Kidney (tissue), 14 donors: ENCODE measurements around the gene USP5. TPM values are rescaled to one million over a fixed set of nuclear protein-coding genes. Genes with fewer than 3 reads are reported as not detected.
"Not testable (repeated sequence)": the region's sequence is repeated elsewhere in the genome, so short reads cannot be mapped to it uniquely, and the experiment has no call there.

Source experiments
- DNase-seq, 5 donors: peaks; one replicate each; pipeline ENCODE4 v3.0.0-alpha.2; 2013 to 2020
- FAIRE-seq: peaks from 2 replicates; lab custom pipeline; 2012; peaks lifted over from hg19 to GRCh38; lab: Jason Lieb, UNC
- H3K27ac ChIP-seq, 2 donors: one replicate each; pipeline ENCODE4 v1.7.0; 2013; ENCODE audit warnings: low read depth in 2 of 2, low read length in 2 of 2, inconsistent platforms in 1 of 2
- H3K27me3 ChIP-seq: one replicate; pipeline ENCODE4 v1.7.1; 2013; ENCODE audit warnings: low read length, inconsistent platforms; ENCODE audit not compliant: control insufficient read depth, insufficient read depth
- H3K36me3 ChIP-seq, 3 donors: one replicate each; pipeline versions ENCODE4 v1.7.0 to v1.7.1; 2013; ENCODE audit warnings: low read length in 3 of 3, control low read depth in 1 of 3, inconsistent platforms in 1 of 3; ENCODE audit not compliant: insufficient read depth in 3 of 3, control insufficient read depth in 2 of 3
- H3K4me1 ChIP-seq, 3 donors: one replicate each; pipeline versions ENCODE4 v1.7.0 to v1.7.1; 2013; ENCODE audit warnings: low read length in 3 of 3, inconsistent platforms in 1 of 3, low read depth in 1 of 3; ENCODE audit not compliant: control insufficient read depth in 2 of 3, insufficient read depth in 2 of 3
- H3K4me3 ChIP-seq, 3 donors: one replicate each; pipeline versions ENCODE4 v1.7.0 to v1.8.1; 2013; ENCODE audit warnings: low read length in 3 of 3, control low read depth in 1 of 3, inconsistent platforms in 1 of 3
- H3K9ac ChIP-seq, 3 donors: one replicate each; pipeline versions ENCODE4 v1.7.0 to v1.7.1; 2013; ENCODE audit warnings: low read length in 3 of 3, control low read depth in 1 of 3, inconsistent platforms in 1 of 3
- H3K9me3 ChIP-seq, 3 donors: one replicate each; pipeline versions ENCODE4 v1.7.0 to v1.7.1; 2013; ENCODE audit warnings: low read length in 3 of 3, control low read depth in 1 of 3, inconsistent platforms in 1 of 3; ENCODE audit not compliant: control insufficient read depth in 2 of 3, insufficient read depth in 1 of 3
- intact Hi-C: fragments of 100-400 bp; cut with DNase I; formaldehyde crosslinking; loops from one replicate; pipeline ENCODE4 v1.11.1; 2022
- polyA plus RNA-seq: library from polyadenylated mRNA; stranded (reverse); fragments of 350-450 nt; fragmentation: Illumina TruSeq; extraction: RNeasy Lipid Tissue Mini Kit (QIAGEN cat#74804); gene quantifications from one replicate; pipeline ENCODE4 v1.2.3, GENCODE V29; 2014; ENCODE audit warnings: low read depth, low replicate concordance; ENCODE audit not compliant: insufficient read depth
- total RNA-seq: library from RNA; stranded (reverse); fragmentation: NEBNext Ultra II Directional; extraction: Animal tissue kit (Norgen Biotek cat#: 25700); gene quantifications from one replicate; pipeline ENCODE4 v1.2.1, GENCODE V29; 2021
- TF ChIP-seq, protein P1 (sequence below): IDR thresholded peaks from 3 replicates; pipeline ENCODE4 v1.5.1; 2012; ENCODE audit warnings: mild to moderate bottlenecking, moderate library complexity, borderline replicate concordance; ENCODE audit not compliant: insufficient read depth; ENCODE audit errors: extremely low read depth
- donor health status: control.
- donor health status: control.
- donor health status: control.
- donor health status: control.
- donor health status: control.
- donor health status: DM: yes; HTN: yes; CAD: no.
- donor health status: Normal renal cell carcinoma (clear cell type).

The USP5 gene
- total and polyA plus RNA-seq, 2 donors from 2014 or later, result 52.3 to 75.5 TPM

DNA sequence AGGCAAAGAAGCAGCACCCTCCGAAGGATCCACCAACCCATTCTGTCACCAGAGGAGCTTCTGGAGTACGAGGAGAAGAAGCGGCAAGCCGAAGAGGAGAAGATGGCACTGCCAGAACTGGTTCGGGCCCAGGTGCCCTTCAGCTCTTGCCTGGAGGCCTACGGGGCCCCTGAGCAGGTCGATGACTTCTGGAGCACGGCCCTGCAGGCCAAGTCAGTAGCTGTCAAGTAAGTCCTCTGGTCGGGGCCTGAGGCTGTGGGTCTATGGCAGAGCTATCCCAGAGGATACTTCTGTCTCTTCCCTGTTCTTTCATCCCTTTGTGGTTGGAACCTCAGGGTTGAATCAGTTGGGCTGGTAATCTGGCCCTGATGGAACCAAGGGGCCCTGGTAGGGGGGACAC lies 9.4 kb downstream of the USP5 start:
- no peak overlapping the region for H3K4me3 ChIP-seq
- FAIRE-seq, result no peak
- intact Hi-C loops, result no loop called here

GRCh38 chr12:6863033-6863432 lies 11.1 kb downstream of the USP5 start:
- TF ChIP-seq, protein P1, sequence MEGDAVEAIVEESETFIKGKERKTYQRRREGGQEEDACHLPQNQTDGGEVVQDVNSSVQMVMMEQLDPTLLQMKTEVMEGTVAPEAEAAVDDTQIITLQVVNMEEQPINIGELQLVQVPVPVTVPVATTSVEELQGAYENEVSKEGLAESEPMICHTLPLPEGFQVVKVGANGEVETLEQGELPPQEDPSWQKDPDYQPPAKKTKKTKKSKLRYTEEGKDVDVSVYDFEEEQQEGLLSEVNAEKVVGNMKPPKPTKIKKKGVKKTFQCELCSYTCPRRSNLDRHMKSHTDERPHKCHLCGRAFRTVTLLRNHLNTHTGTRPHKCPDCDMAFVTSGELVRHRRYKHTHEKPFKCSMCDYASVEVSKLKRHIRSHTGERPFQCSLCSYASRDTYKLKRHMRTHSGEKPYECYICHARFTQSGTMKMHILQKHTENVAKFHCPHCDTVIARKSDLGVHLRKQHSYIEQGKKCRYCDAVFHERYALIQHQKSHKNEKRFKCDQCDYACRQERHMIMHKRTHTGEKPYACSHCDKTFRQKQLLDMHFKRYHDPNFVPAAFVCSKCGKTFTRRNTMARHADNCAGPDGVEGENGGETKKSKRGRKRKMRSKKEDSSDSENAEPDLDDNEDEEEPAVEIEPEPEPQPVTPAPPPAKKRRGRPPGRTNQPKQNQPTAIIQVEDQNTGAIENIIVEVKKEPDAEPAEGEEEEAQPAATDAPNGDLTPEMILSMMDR, result no peak
- H3K9ac ChIP-seq, result no peak overlapping the region
- intact Hi-C loops, result no loop called here
- H3K36me3 ChIP-seq, result peaks cover 6 to 56% (median 34%) of the 10 kb centered on the region in 3 donors
- no peaks in the 10 kb centered on the region for H3K27me3 ChIP-seq
- FAIRE-seq (no peak), DNase-seq (peak in 1 of 5 donors; percentile 59)
- no peaks in the 10 kb centered on the region for H3K9me3 ChIP-seq
- peaks cover 0 to 5% (median 0%) of the 10 kb centered on the region in 3 donors for H3K4me1 ChIP-seq
- no peak overlapping the region for H3K4me3 ChIP-seq
- no peak overlapping the region for H3K27ac ChIP-seq

More for the DNA sequence above, 9.4 kb downstream of the USP5 start:
- Histone ChIP-seq H3K27ac (no peak overlapping the region), H3K27me3 (no peaks in the 10 kb centered on the region), H3K9ac (no peak overlapping the region), H3K36me3 (peaks cover 12 to 72% (median 46%) of the 10 kb centered on the region in 3 donors), H3K4me1 (no peaks in the 10 kb centered on the region), H3K9me3 (no peaks in the 10 kb centered on the region)
- DNase-seq, result peak in 1 of 5 donors; percentile 59
- TF ChIP-seq, protein P1, result no peak

- H3K27me3 ChIP-seq, result no peaks in the 10 kb centered on the region
- peak in 1 of 5 donors; percentile 74 for DNase-seq
- intact Hi-C loops, result no loop called here
- no peaks in the 10 kb centered on the region for H3K9me3 ChIP-seq
- H3K4me1 ChIP-seq, result peaks cover 0 to 10% (median 1%) of the 10 kb centered on the region in 3 donors
- TF ChIP-seq, protein P1, result no peak
- no peak overlapping the region for H3K9ac ChIP-seq
- H3K27ac ChIP-seq, result no peak overlapping the region
- no peak for FAIRE-seq
- H3K4me3 ChIP-seq, result no peak overlapping the region
- peaks cover 4 to 49% (median 30%) of the 10 kb centered on the region in 3 donors for H3K36me3 ChIP-seq
Observed at GRCh38 chr12:6863586-6864321, 11.8 kb downstream of the USP5 start.

DNA sequence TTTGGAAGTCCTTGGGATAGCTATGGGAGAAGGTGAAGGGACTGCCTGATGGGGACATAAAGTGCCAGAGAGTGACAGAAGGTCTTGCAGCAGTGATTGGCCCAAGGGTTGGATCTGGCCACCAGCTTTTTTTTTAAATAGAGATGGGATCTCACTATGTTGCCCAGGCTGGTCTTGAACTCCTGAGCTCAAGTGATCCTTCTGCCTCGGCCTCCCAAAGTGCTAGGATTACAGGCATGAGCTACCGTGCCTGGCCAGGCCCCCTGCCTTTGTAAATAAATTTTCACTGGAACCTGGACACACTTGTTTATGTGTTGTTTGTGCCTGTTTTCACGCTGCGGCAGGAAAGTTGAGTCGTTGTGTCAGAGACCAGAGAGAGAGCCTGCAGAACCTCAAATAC lies 13.4 kb downstream of the USP5 start:
- FAIRE-seq, H3K9me3 ChIP-seq, H3K9ac ChIP-seq, intact Hi-C loops, H3K4me3 ChIP-seq, H3K27ac ChIP-seq, H3K27me3 ChIP-seq: not testable (repeated sequence)
- peaks cover 0 to 23% (median 10%) of the 10 kb centered on the region in 3 donors for H3K4me1 ChIP-seq
- H3K36me3 ChIP-seq, result peaks cover 9 to 46% (median 29%) of the 10 kb centered on the region in 3 donors
- DNase-seq, result peak in 1 of 5 donors; percentile 25
